Loucy (cell line): ENCODE results near the gene PDE4D.

Experiments used
- H2AFZ ChIP-seq: fragments of 200-600 bp; sonication (generic); 2 replicates; pipeline ENCODE4 v1.6.0; 2016; ENCODE audit warnings: antibody characterized with exemption, mild to moderate bottlenecking, low read length, moderate library complexity
- H3F3A ChIP-seq: fragments of 200-600 bp; 2 replicates; pipeline ENCODE4 v1.6.0; 2016; ENCODE audit warnings: antibody characterized with exemption, low read depth, mild to moderate bottlenecking
- H3K27me3 ChIP-seq: fragments of 200-600 bp; sonication (generic); 2 replicates; pipeline ENCODE4 v1.6.1; 2014; ENCODE audit warnings: low read length, mild to moderate bottlenecking; ENCODE audit not compliant: insufficient read depth, poor library complexity, severe bottlenecking
- H3K36me3 ChIP-seq: fragments of 200-600 bp; sonication (generic); 2 replicates; pipeline ENCODE4 v1.6.1; 2016; ENCODE audit warnings: low read length; ENCODE audit not compliant: insufficient read depth
- H3K4me1 ChIP-seq: fragments of 200-600 bp; sonication (generic); 2 replicates; pipeline ENCODE4 v1.5.1; 2014; ENCODE audit warnings: low read length, mild to moderate bottlenecking; ENCODE audit not compliant: insufficient read depth, poor library complexity, severe bottlenecking
- H3K4me2 ChIP-seq: fragments of 200-600 bp; sonication (generic); 2 replicates; pipeline ENCODE4 v1.6.0; 2014; ENCODE audit warnings: antibody characterized with exemption, low read length, low read depth, mild to moderate bottlenecking; ENCODE audit not compliant: poor library complexity, severe bottlenecking
- H3K4me3 ChIP-seq: fragments of 200-600 bp; sonication (generic); 2 replicates; pipeline ENCODE4 v1.5.1; 2014; ENCODE audit warnings: low read length, mild to moderate bottlenecking, mixed read lengths; ENCODE audit not compliant: poor library complexity, severe bottlenecking
- H3K79me2 ChIP-seq: fragments of 200-600 bp; sonication (generic); 2 replicates; pipeline ENCODE4 v1.6.1; 2014; ENCODE audit warnings: low read length; ENCODE audit not compliant: insufficient read depth
- H3K9ac ChIP-seq: fragments of 200-600 bp; sonication (generic); 2 replicates; pipeline ENCODE4 v1.6.0; 2014; ENCODE audit warnings: mild to moderate bottlenecking, low read depth, low read length, moderate library complexity; ENCODE audit not compliant: poor library complexity, severe bottlenecking
- H3K9me2 ChIP-seq: fragments of 200-600 bp; sonication (generic); replicated peaks from 2 replicates; pipeline ENCODE4 v1.6.1; 2016; ENCODE audit warnings: low read depth, low read length, mixed read lengths
- H3K9me3 ChIP-seq: fragments of 200-600 bp; sonication (generic); 2 replicates; pipeline ENCODE4 v1.6.1; 2014; ENCODE audit warnings: mild to moderate bottlenecking, antibody characterized with exemption, low read length, low read depth; ENCODE audit not compliant: insufficient read depth
- H4K20me1 ChIP-seq: fragments of 200-600 bp; sonication (generic); 2 replicates; pipeline ENCODE4 v1.6.0; 2014; ENCODE audit warnings: antibody characterized with exemption, low read length, mild to moderate bottlenecking; ENCODE audit not compliant: insufficient read depth, poor library complexity, severe bottlenecking
- EZH2phosphoT487 ChIP-seq: fragments of 200-600 bp; IDR thresholded peaks from 2 replicates; pipeline ENCODE4 v1.6.1; 2018; ENCODE audit warnings: antibody characterized with exemption, mild to moderate bottlenecking, moderate library complexity, borderline replicate concordance
- TF ChIP-seq, protein P1 (sequence below): fragments of 200-600 bp; sonication (generic); conservative IDR thresholded peaks from 2 replicates; pipeline ENCODE4 v1.5.1; 2014; ENCODE audit warnings: mild to moderate bottlenecking, antibody characterized with exemption, low read length

The PDE4D gene

GRCh38 chr5:59090323-59090722 is 803.2 kb downstream of the PDE4D start:
- Histone ChIP-seq H3K9me2 (no peaks in the 10 kb centered on the region), H3K9ac (no peak overlapping the region), H3K79me2 (no peaks in the 10 kb centered on the region), H3K36me3 (no peaks in the 10 kb centered on the region), H3K9me3 (no peaks in the 10 kb centered on the region), H3K4me1 (peaks cover 11% of the 10 kb centered on the region), H3F3A (no peaks in the 10 kb centered on the region), H3K4me2 (no peak overlapping the region), H3K4me3 (no peak overlapping the region), H3K27me3 (no peaks in the 10 kb centered on the region), H4K20me1 (no peaks in the 10 kb centered on the region), H2AFZ (no peak overlapping the region)
- no peak for TF ChIP-seq EZH2phosphoT487
- TF ChIP-seq, protein P1, sequence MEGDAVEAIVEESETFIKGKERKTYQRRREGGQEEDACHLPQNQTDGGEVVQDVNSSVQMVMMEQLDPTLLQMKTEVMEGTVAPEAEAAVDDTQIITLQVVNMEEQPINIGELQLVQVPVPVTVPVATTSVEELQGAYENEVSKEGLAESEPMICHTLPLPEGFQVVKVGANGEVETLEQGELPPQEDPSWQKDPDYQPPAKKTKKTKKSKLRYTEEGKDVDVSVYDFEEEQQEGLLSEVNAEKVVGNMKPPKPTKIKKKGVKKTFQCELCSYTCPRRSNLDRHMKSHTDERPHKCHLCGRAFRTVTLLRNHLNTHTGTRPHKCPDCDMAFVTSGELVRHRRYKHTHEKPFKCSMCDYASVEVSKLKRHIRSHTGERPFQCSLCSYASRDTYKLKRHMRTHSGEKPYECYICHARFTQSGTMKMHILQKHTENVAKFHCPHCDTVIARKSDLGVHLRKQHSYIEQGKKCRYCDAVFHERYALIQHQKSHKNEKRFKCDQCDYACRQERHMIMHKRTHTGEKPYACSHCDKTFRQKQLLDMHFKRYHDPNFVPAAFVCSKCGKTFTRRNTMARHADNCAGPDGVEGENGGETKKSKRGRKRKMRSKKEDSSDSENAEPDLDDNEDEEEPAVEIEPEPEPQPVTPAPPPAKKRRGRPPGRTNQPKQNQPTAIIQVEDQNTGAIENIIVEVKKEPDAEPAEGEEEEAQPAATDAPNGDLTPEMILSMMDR = no peak

GRCh38 chr5:59089767-59090166 is 803.8 kb downstream of the PDE4D start:
- H3K27me3 ChIP-seq = no peaks in the 10 kb centered on the region
- no peak overlapping the region for H3K4me3 ChIP-seq
- H3F3A ChIP-seq = no peaks in the 10 kb centered on the region
- no peak overlapping the region for H3K9ac ChIP-seq
- TF ChIP-seq, protein P1 = no peak
- TF ChIP-seq EZH2phosphoT487 = no peak
- H3K36me3 ChIP-seq = no peaks in the 10 kb centered on the region
- H3K9me3 ChIP-seq = no peaks in the 10 kb centered on the region
- H2AFZ ChIP-seq = no peak overlapping the region
- no peaks in the 10 kb centered on the region for H3K9me2 ChIP-seq
- peaks cover 11% of the 10 kb centered on the region for H3K4me1 ChIP-seq
- H4K20me1 ChIP-seq = no peaks in the 10 kb centered on the region
- no peak overlapping the region for H3K4me2 ChIP-seq
- H3K79me2 ChIP-seq = no peaks in the 10 kb centered on the region

DNA sequence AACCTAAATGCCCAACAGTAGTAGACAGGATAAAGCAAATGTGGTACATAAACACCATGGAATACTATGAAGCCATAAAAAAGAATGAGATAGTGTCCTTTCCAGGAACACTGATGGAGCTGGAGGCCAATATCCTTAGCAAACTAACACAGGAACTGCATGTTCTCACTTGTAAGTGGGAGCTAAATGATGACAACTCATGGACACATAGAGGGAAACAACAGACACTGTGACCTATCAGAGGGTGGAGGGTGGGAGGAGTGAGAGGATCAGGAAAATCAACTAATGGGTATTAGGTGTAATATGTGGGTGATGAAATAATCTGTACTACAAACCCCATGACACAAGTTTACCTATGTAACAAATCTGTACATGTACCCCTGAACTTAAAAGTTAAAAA is 805.0 kb downstream of the PDE4D start:
- Histone ChIP-seq H3K36me3 (no peaks in the 10 kb centered on the region), H3K9me2 (no peaks in the 10 kb centered on the region), H3K27me3 (no peaks in the 10 kb centered on the region), H4K20me1 (no peaks in the 10 kb centered on the region), H3K9me3 (no peaks in the 10 kb centered on the region), H3K4me3 (no peak overlapping the region), H3K4me1 (peaks cover 10% of the 10 kb centered on the region), H3K79me2 (no peaks in the 10 kb centered on the region), H2AFZ (no peak overlapping the region), H3F3A (no peaks in the 10 kb centered on the region), H3K4me2 (no peak overlapping the region), H3K9ac (no peak overlapping the region)
- TF ChIP-seq, protein P1 = no peak
- no peak for TF ChIP-seq EZH2phosphoT487
